Esophagus squamous epithelium (tissue), 4 donors: ENCODE measurements around the gene SPO11.

Experiments used
- CTCF ChIP-seq, 6 experiments: fragments of 450-650 bp in 4 of 6; fragments of 200-600 bp in 2 of 6; sonication (generic) in 2 of 6; IDR thresholded peaks; one replicate each; pipeline ENCODE4 v1.5.1; 2016 to 2019; ENCODE audit warnings: antibody characterized with exemption in 6 of 6, mild to moderate bottlenecking in 4 of 6, moderate library complexity in 4 of 6
- POLR2A ChIP-seq, 4 donors: fragments of 450-650 bp; IDR thresholded peaks; one replicate each; pipeline ENCODE4 v1.6.1; 2017; ENCODE audit warnings: antibody characterized with exemption in 4 of 4, mild to moderate bottlenecking in 4 of 4, moderate library complexity in 3 of 4

GRCh38 chr20:57389695-57390603 is 60.3 kb downstream of the SPO11 start:
- TF ChIP-seq CTCF (IDR thresholded peaks at IDR 0.05) (peak in 1 of 6 experiments; percentile 2), POLR2A (IDR thresholded peaks at IDR 0.05) (no peak)
